ENCODE measurements around the gene KAZALD1. TPM values are rescaled to one million over a fixed set of nuclear protein-coding genes. Genes with fewer than 3 reads are reported as not detected.

KAZALD1 gene
- total and polyA plus RNA-seq, 10 of the 15 experiments (the other 5 are each of a cell fraction or from before 2014, with no cell fraction given), result 0.10 to 4.3 (median 1.9) TPM

GRCh38 chr10:101063050-101063525 lies 1.3 kb downstream of the KAZALD1 start:
- Histone ChIP-seq H3K9ac (ENCODE audit: control insufficient read depth, insufficient read depth, low read length) (peak overlapping the region; percentile 98), H3K36me3 (ENCODE audit: control insufficient read depth in 2 of 2, insufficient read depth in 2 of 2, low read length in 1 of 2) (no peaks in the 10 kb centered on the region), H3K4me3 (peak overlapping the region; percentile 95; the same call in 1 of the 2 replicates), H3K79me2 (ENCODE audit: control insufficient read depth, insufficient read depth, low read length) (peaks cover 18% of the 10 kb centered on the region), H3K27me3 (replicated peaks in 1 of 2; ENCODE audit: control insufficient read depth in 2 of 2, insufficient read depth in 2 of 2, low read length in 1 of 2) (peaks cover 2 to 3% of the 10 kb centered on the region in 2 experiments; a peak in 1 of 4 replicates), H2AFZ (ENCODE audit: control insufficient read depth, low read depth, low read length) (peak overlapping the region; percentile 84), H3K9me3 (replicated peaks; ENCODE audit: control insufficient read depth, insufficient read depth, low read length) (no peaks in the 10 kb centered on the region), H4K20me1 (ENCODE audit: control insufficient read depth, insufficient read depth) (no peaks in the 10 kb centered on the region), H3K4me1 (ENCODE audit: control insufficient read depth, insufficient read depth, low read length) (peaks cover 45% of the 10 kb centered on the region), H3K27ac (ENCODE audit: control insufficient read depth, insufficient read depth) (no peak overlapping the region), H3K4me2 (ENCODE audit: control insufficient read depth, insufficient read depth) (peak overlapping the region; percentile 82)
- ChIA-PET CTCF (interaction anchor here (0.6 to 23.4 kb wide), 5 partner anchors 13 to 79 kb away, joined by 3 to 885 read pairs (median 15); partner anchors contain the start of gene KAZALD1), POLR2A (interaction anchor here (0.5 to 5.2 kb wide), 4 partner anchors 12 to 648 kb away, joined by 3 to 42 read pairs (median 18); no protein-coding TSS in a partner anchor), SMC1A (ENCODE audit: uncharacterized antibody, unreplicated experiment) (interaction anchor here (1.2 to 2.9 kb wide), 3 partner anchors 12 to 79 kb away, joined by 3 to 16 read pairs (median 5); no protein-coding TSS in a partner anchor), RAD21 (ENCODE audit: unreplicated experiment) (interaction anchor here (2.5 to 7.5 kb wide), 2 partner anchors 12 to 21 kb away, joined by 17 to 68 read pairs; no protein-coding TSS in a partner anchor)
- no TSS peak for BruUV-seq (replicated peaks)
- ATAC-seq (no peak), FAIRE-seq (no peak), DNase-seq (ENCODE audit: low read depth, low spot score) (no peak)
- in situ Hi-C loops (cut with MboI) (no loop called here), intact Hi-C loops (cut with micrococcal nuclease; ENCODE audit: unreplicated experiment) (no loop called here)
- TF ChIP-seq HDGF (IDR thresholded peaks at IDR 0.05) (no peak), RAD51 (IDR thresholded peaks at IDR 0.05) (no peak)
- 13% methylated on average over 19 of the region's 19 CpGs for WGBS (ENCODE audit: insufficient coverage, insufficient replicate concordance, low lambda C conversion rate, missing lambda C conversion rate)

GRCh38 chr10:101063548-101064414 lies 2.0 kb downstream of the KAZALD1 start:
- Histone ChIP-seq H3K9ac (ENCODE audit: control insufficient read depth, insufficient read depth, low read length) (no peak overlapping the region), H3K9me3 (replicated peaks; ENCODE audit: control insufficient read depth, insufficient read depth, low read length) (no peaks in the 10 kb centered on the region), H3K36me3 (ENCODE audit: control insufficient read depth in 2 of 2, insufficient read depth in 2 of 2, low read length in 1 of 2) (no peaks in the 10 kb centered on the region), H3K27me3 (replicated peaks in 1 of 2; ENCODE audit: control insufficient read depth in 2 of 2, insufficient read depth in 2 of 2, low read length in 1 of 2) (peaks cover 2 to 3% of the 10 kb centered on the region in 2 experiments; a peak in 1 of 4 replicates), H3K4me2 (ENCODE audit: control insufficient read depth, insufficient read depth) (peak overlapping the region; percentile 82), H3K4me3 (no peak overlapping the region), H3K79me2 (ENCODE audit: control insufficient read depth, insufficient read depth, low read length) (peaks cover 18% of the 10 kb centered on the region), H3K27ac (ENCODE audit: control insufficient read depth, insufficient read depth) (no peak overlapping the region), H4K20me1 (ENCODE audit: control insufficient read depth, insufficient read depth) (no peaks in the 10 kb centered on the region), H3K4me1 (ENCODE audit: control insufficient read depth, insufficient read depth, low read length) (peaks cover 45% of the 10 kb centered on the region), H2AFZ (ENCODE audit: control insufficient read depth, low read depth, low read length) (peak overlapping the region; percentile 17; the same call in 1 of the 2 replicates)
- RAD21 ChIA-PET (ENCODE audit: unreplicated experiment), result interaction anchor here (2.5 to 7.5 kb wide), 2 partner anchors 13 to 21 kb away, joined by 17 to 68 read pairs; no protein-coding TSS in a partner anchor
- no peak for ATAC-seq
- SMC1A ChIA-PET (ENCODE audit: uncharacterized antibody, unreplicated experiment), result interaction anchor here (1.2 to 2.9 kb wide), 3 partner anchors 13 to 78 kb away, joined by 3 to 16 read pairs (median 5); no protein-coding TSS in a partner anchor
- BruUV-seq (replicated peaks), result no TSS peak
- CTCF ChIA-PET, result interaction anchor here (0.6 to 23.4 kb wide), 6 partner anchors 12 to 78 kb away, joined by 3 to 885 read pairs (median 6); partner anchors contain the start of genes KAZALD1, PDZD7 and SFXN3
- no peak for FAIRE-seq
- WGBS (ENCODE audit: insufficient coverage, insufficient replicate concordance, low lambda C conversion rate, missing lambda C conversion rate), result 49% methylated on average over 14 of the region's 15 CpGs
- POLR2A ChIA-PET, result interaction anchor here (0.5 to 5.2 kb wide), 4 partner anchors 13 to 649 kb away, joined by 3 to 42 read pairs (median 18); no protein-coding TSS in a partner anchor
- DNase-seq (ENCODE audit: low read depth, low spot score), result no peak
- in situ Hi-C loops (cut with MboI), result no loop called here
- intact Hi-C loops (cut with micrococcal nuclease; ENCODE audit: unreplicated experiment), result no loop called here
- TF ChIP-seq EGR1 (IDR thresholded peaks at IDR 0.05; ENCODE audit: borderline replicate concordance in 1 of 2, low read depth in 2 of 2, low read length in 2 of 2) (no peak), CHD1 (IDR thresholded peaks at IDR 0.05; ENCODE audit: low read depth, low read length) (no peak), TCF3 (IDR thresholded peaks at IDR 0.05; ENCODE audit: borderline replicate concordance, insufficient read depth, low read depth, low read length) (no peak), NR2C1 (IDR thresholded peaks at IDR 0.05) (no peak), ZBTB40 (IDR thresholded peaks at IDR 0.05; ENCODE audit: borderline replicate concordance) (no peak), ZBED1 (IDR thresholded peaks at IDR 0.05; ENCODE audit: borderline replicate concordance) (no peak), MEF2A (IDR thresholded peaks at IDR 0.05; ENCODE audit: insufficient read depth, low read depth, low read length) (no peak), LARP7 (IDR thresholded peaks at IDR 0.05) (no peak), ZNF384 (IDR thresholded peaks at IDR 0.05; ENCODE audit: borderline replicate concordance, low read depth, low read length) (no peak)

All from GM12878 (cell line).